HG02763 (cell line): ENCODE data around the gene MYL7.
"Not testable (repeated sequence)": the region's sequence is repeated elsewhere in the genome, so short reads cannot be mapped to it uniquely, and the experiment has no call there.

Experiments
- ATAC-seq: cut with Tn5 transposase; IDR thresholded peaks from one replicate; pipeline ENCODE4 v1.9.1; 2021; ENCODE audit warnings: mild to moderate bottlenecking, moderate library complexity; ENCODE audit not compliant: unreplicated experiment

The MYL7 gene

GRCh38 chr7:44172352-44172751 is 31.2 kb upstream of the MYL7 start:
- ATAC-seq: no peak

- ATAC-seq: not testable (repeated sequence)
Observed at GRCh38 chr7:44171901-44172300, 30.8 kb upstream of the MYL7 start.

GRCh38 chr7:44167920-44168319 is 26.8 kb upstream of the MYL7 start:
- no peak for ATAC-seq

GRCh38 chr7:44163591-44163990 is 22.5 kb upstream of the MYL7 start:
- no peak for ATAC-seq

GRCh38 chr7:44162785-44163395 is 21.8 kb upstream of the MYL7 start:
- no peak for ATAC-seq

- ATAC-seq: no peak
Observed at GRCh38 chr7:44162179-44162578, 21.0 kb upstream of the MYL7 start.

GRCh38 chr7:44161371-44161770 is 20.2 kb upstream of the MYL7 start:
- no peak for ATAC-seq

GRCh38 chr7:44159824-44160630 is 18.9 kb upstream of the MYL7 start:
- ATAC-seq: no peak

GRCh38 chr7:44158873-44159631 is 17.9 kb upstream of the MYL7 start:
- no peak for ATAC-seq

GRCh38 chr7:44158096-44158872 is 17.2 kb upstream of the MYL7 start:
- no peak for ATAC-seq

- no peak for ATAC-seq
Observed at GRCh38 chr7:44157116-44158080, 16.3 kb upstream of the MYL7 start.

- no peak for ATAC-seq
Observed at GRCh38 chr7:44156453-44157010, 15.4 kb upstream of the MYL7 start.

GRCh38 chr7:44155191-44156185 is 14.4 kb upstream of the MYL7 start:
- no peak for ATAC-seq

- no peak for ATAC-seq
Observed at GRCh38 chr7:44154703-44155102, 13.6 kb upstream of the MYL7 start.

- no peak for ATAC-seq
Observed at GRCh38 chr7:44153948-44154335, 12.8 kb upstream of the MYL7 start.

GRCh38 chr7:44152971-44153947 is 12.1 kb upstream of the MYL7 start:
- ATAC-seq: no peak

GRCh38 chr7:44151956-44152355 is 10.8 kb upstream of the MYL7 start:
- ATAC-seq: no peak
